ENCODE results near the gene PPP1R15A. TPM values are rescaled to one million over a fixed set of nuclear protein-coding genes. Genes with fewer than 3 reads are reported as not detected.
"Not testable (repeated sequence)": the region's sequence is repeated elsewhere in the genome, so short reads cannot be mapped to it uniquely, and the experiment has no call there.

The PPP1R15A gene
- total and polyA plus RNA-seq, 4 experiments from 2014 or later: 67.0 to 83.3 (median 74.7) TPM

GRCh38 chr19:48900477-48901406 is 28.5 kb downstream of the PPP1R15A start:
- H3K4me1 ChIP-seq (ENCODE audit: insufficient read depth, low read length): peaks cover 26% of the 10 kb centered on the region
- H3K27ac Mint-ChIP-seq: peak overlapping the region; percentile 88 to 97 (median 95)
- peak overlapping the region; percentile 81 for H3K27ac ChIP-seq (ENCODE audit: low read depth, low read length)
- intact Hi-C loops (cut with micrococcal nuclease): loop anchor here (1.0 to 10.0 kb wide), 4 partner anchors 25 to 64 kb away; partner anchors contain the start of genes DHDH and FTL
- peaks cover 10% of the 10 kb centered on the region for H3K36me3 ChIP-seq (ENCODE audit: insufficient read depth, low read length)
- no peaks in the 10 kb centered on the region for H3K27me3 ChIP-seq (ENCODE audit: insufficient read depth, low read length)
- ChIA-PET POLR2A (ENCODE audit: partially characterized antibody) (interaction anchor here (0.7 to 4.3 kb wide), 17 partner anchors 14 to 255 kb away, joined by 3 to 78 read pairs (median 4); partner anchors contain the start of genes BAX, CA11, FTL and GYS1), CTCF (ENCODE audit: partially characterized antibody) (interaction anchor here (1.2 to 3.1 kb wide), 6 partner anchors 15 to 92 kb away, joined by 3 to 17 read pairs (median 5); partner anchors contain the start of genes GYS1 and RUVBL2)
- H3K9me3 Mint-ChIP-seq: no peaks in the 10 kb centered on the region
- peak overlapping the region; percentile 73 to 85 for H3K4me3 ChIP-seq (ENCODE audit: low read length in 2 of 2)
- H3K36me3 Mint-ChIP-seq: peaks cover 18 to 28% of the 10 kb centered on the region in 2 donors
- peak; percentile 34 to 56 (median 43) for DNase-seq
- no peaks in the 10 kb centered on the region for H3K27me3 Mint-ChIP-seq
- peak overlapping the region; percentile 92 to 99 (median 98) for H3K4me3 Mint-ChIP-seq
- H3K9me3 ChIP-seq (ENCODE audit: control insufficient read depth in 1 of 2, low read length in 2 of 2): no peaks in the 10 kb centered on the region
- peaks cover 17 to 42% (median 28%) of the 10 kb centered on the region in 4 donors for H3K4me1 Mint-ChIP-seq

- peak in 1 of 5 donors; percentile 32 for DNase-seq
- not testable (repeated sequence) for H3K27ac ChIP-seq (ENCODE audit: low read depth, low read length); H3K9me3 ChIP-seq (ENCODE audit: control insufficient read depth in 1 of 2, low read length in 2 of 2); H3K27me3 ChIP-seq (ENCODE audit: insufficient read depth, low read length); H3K4me3 ChIP-seq (ENCODE audit: low read length in 2 of 2); H3K9me3 Mint-ChIP-seq; H3K27me3 Mint-ChIP-seq
- ChIA-PET CTCF (ENCODE audit: partially characterized antibody) (interaction anchor here (3.1 kb wide), 1 partner anchor 91 kb away, joined by 17 read pairs; the partner anchor contains the start of genes GYS1 and RUVBL2), POLR2A (ENCODE audit: partially characterized antibody) (interaction anchor here (4.1 to 4.3 kb wide), 2 partner anchors 28 to 64 kb away, joined by 29 to 78 read pairs; partner anchors contain the start of genes FTL and PPP1R15A)
- Mint-ChIP-seq H3K27ac (peak overlapping the region in 4 of 7 donors; percentile 0 to 19 (median 2)), H3K4me3 (peak overlapping the region in 3 of 8 donors; percentile 39 to 98 (median 46)), H3K4me1 (peaks cover 16 to 35% (median 25%) of the 10 kb centered on the region in 4 donors), H3K36me3 (peaks cover 22 to 36% of the 10 kb centered on the region in 2 donors)
- Histone ChIP-seq H3K36me3 (ENCODE audit: insufficient read depth, low read length) (peaks cover 16% of the 10 kb centered on the region), H3K4me1 (ENCODE audit: insufficient read depth, low read length) (peaks cover 25% of the 10 kb centered on the region)
- intact Hi-C loops (cut with micrococcal nuclease): loop anchor here (10.0 kb wide), 1 partner anchor 47 kb away; no protein-coding TSS in a partner anchor
Measured at GRCh38 chr19:48902291-48902690, 30.1 kb downstream of the PPP1R15A start.

DNA sequence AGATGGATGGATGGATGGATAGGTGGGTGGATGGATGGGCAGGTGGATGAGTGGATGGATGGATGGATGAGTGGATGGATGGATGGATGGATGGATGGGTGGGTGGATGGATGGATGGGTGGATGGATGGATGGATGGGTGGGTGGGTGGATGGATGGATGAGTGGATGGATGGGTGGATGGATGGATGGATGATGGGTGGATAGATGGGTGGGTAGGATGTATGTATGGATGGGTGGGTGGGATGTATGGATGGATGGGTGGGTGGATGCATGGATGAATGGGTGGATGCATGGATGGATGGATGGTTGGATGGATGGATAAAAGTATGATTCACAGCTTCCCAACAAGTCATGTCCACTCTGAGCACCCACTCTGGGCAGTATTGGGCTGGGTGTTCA is 31.6 kb downstream of the PPP1R15A start:
- intact Hi-C loops (cut with micrococcal nuclease): loop anchor here (10.0 kb wide), 1 partner anchor 49 kb away; no protein-coding TSS in a partner anchor
- peaks cover 34 to 49% of the 10 kb centered on the region in 2 donors for H3K36me3 Mint-ChIP-seq
- POLR2A ChIA-PET (ENCODE audit: partially characterized antibody): not testable (repeated sequence)

GRCh38 chr19:48905664-48906063 is 33.4 kb downstream of the PPP1R15A start:
- H3K4me3 Mint-ChIP-seq: no peak overlapping the region
- Histone ChIP-seq H3K4me1 (ENCODE audit: insufficient read depth, low read length) (peaks cover 19% of the 10 kb centered on the region), H3K27ac (ENCODE audit: low read depth, low read length) (no peak overlapping the region), H3K4me3 (ENCODE audit: low read length in 2 of 2) (no peak overlapping the region), H3K9me3 (ENCODE audit: control insufficient read depth in 1 of 2, low read length in 2 of 2) (no peaks in the 10 kb centered on the region), H3K27me3 (ENCODE audit: insufficient read depth, low read length) (no peaks in the 10 kb centered on the region), H3K36me3 (ENCODE audit: insufficient read depth, low read length) (peaks cover 23% of the 10 kb centered on the region)
- no peaks in the 10 kb centered on the region for H3K9me3 Mint-ChIP-seq
- no peaks in the 10 kb centered on the region for H3K27me3 Mint-ChIP-seq
- DNase-seq: peak in 1 of 5 donors; percentile 7
- intact Hi-C loops (cut with micrococcal nuclease): loop anchor here (10.0 kb wide), 1 partner anchor 51 kb away; no protein-coding TSS in a partner anchor
- H3K27ac Mint-ChIP-seq: no peak overlapping the region
- H3K4me1 Mint-ChIP-seq: peaks cover 10 to 21% (median 17%) of the 10 kb centered on the region in 4 donors
- POLR2A ChIA-PET (ENCODE audit: partially characterized antibody): interaction anchor here (1.0 to 1.5 kb wide), 2 partner anchors 62 to 111 kb away, joined by 3 to 4 read pairs; no protein-coding TSS in a partner anchor
- peaks cover 36 to 49% of the 10 kb centered on the region in 2 donors for H3K36me3 Mint-ChIP-seq
- CTCF ChIA-PET (ENCODE audit: partially characterized antibody): interaction anchor here (1.5 kb wide), 1 partner anchor 65 kb away, joined by 3 read pairs; no protein-coding TSS in a partner anchor

More for the DNA sequence above, 31.6 kb downstream of the PPP1R15A start:
- H3K9me3 Mint-ChIP-seq; H3K27me3 Mint-ChIP-seq; H3K4me3 ChIP-seq (ENCODE audit: low read length in 2 of 2); H3K27ac ChIP-seq (ENCODE audit: low read depth, low read length); DNase-seq; H3K9me3 ChIP-seq (ENCODE audit: control insufficient read depth in 1 of 2, low read length in 2 of 2); H3K27ac Mint-ChIP-seq; H3K27me3 ChIP-seq (ENCODE audit: insufficient read depth, low read length); CTCF ChIA-PET (ENCODE audit: partially characterized antibody); H3K4me3 Mint-ChIP-seq: not testable (repeated sequence)
- peaks cover 25% of the 10 kb centered on the region for H3K4me1 ChIP-seq (ENCODE audit: insufficient read depth, low read length)
- peaks cover 21% of the 10 kb centered on the region for H3K36me3 ChIP-seq (ENCODE audit: insufficient read depth, low read length)
- H3K4me1 Mint-ChIP-seq: peaks cover 16 to 35% (median 25%) of the 10 kb centered on the region in 4 donors

DNA sequence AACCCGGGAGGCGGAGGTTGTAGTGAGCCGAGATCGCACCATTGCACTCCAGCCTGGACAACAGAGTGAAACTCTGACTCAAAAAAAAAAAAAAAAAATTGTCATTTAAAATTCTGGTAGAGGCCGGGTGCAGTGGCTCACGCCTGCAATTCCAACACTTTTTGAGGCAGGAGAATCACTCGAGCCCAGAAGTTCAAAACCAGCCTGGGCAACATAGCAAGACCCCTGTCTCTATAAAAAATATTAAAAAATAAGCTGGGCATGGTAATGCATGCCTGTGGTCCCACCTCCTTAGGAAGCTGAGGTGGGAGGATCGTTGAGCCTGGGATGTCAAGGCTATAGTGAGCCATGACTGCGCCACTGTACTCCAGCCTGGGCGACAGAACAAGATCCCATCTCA is 34.1 kb downstream of the PPP1R15A start:
- peaks cover 29% of the 10 kb centered on the region for H3K36me3 ChIP-seq (ENCODE audit: insufficient read depth, low read length)
- CTCF ChIA-PET (ENCODE audit: partially characterized antibody): no interaction called here

DNA sequence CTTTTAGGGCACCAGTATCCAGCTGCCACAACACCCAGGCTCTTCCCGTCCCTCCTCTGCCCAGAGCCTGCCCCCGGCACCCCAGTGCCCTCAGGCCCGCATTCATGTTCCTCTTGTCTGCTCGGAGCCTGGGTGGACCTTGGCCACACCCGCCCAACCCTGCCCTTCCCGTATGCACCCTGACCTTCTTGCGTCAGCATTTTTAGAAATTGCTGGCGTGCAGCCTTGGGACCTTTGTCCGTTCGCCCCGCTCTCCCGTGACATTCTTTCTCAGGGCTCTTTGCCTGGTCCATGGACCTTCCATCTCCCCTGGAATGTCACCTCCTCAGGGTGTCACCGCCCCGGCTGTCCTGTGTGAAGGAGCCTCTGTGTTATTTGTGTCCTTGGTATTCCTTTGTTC is 35.5 kb downstream of the PPP1R15A start:
- H3K27me3 ChIP-seq (ENCODE audit: insufficient read depth, low read length): no peaks in the 10 kb centered on the region
- H3K9me3 ChIP-seq (ENCODE audit: control insufficient read depth in 1 of 2, low read length in 2 of 2): no peaks in the 10 kb centered on the region
- Mint-ChIP-seq H3K27ac (peak overlapping the region in 1 of 7 donors; percentile 25), H3K4me3 (no peak overlapping the region), H3K27me3 (no peaks in the 10 kb centered on the region), H3K36me3 (peaks cover 37 to 55% of the 10 kb centered on the region in 2 donors), H3K9me3 (no peaks in the 10 kb centered on the region), H3K4me1 (peaks cover 0 to 4% (median under 1%) of the 10 kb centered on the region in 4 donors)
- no peak overlapping the region for H3K4me3 ChIP-seq (ENCODE audit: low read length in 2 of 2)
- H3K36me3 ChIP-seq (ENCODE audit: insufficient read depth, low read length): peaks cover 40% of the 10 kb centered on the region
- ChIA-PET CTCF (ENCODE audit: partially characterized antibody) (no interaction called here), POLR2A (ENCODE audit: partially characterized antibody) (no interaction called here)
- H3K27ac ChIP-seq (ENCODE audit: low read depth, low read length): no peak overlapping the region
- no peak for DNase-seq
- H3K4me1 ChIP-seq (ENCODE audit: insufficient read depth, low read length): peaks cover under 1% of the 10 kb centered on the region
- intact Hi-C loops (cut with micrococcal nuclease): loop anchor here (10.0 kb wide), 1 partner anchor 53 kb away; no protein-coding TSS in a partner anchor

More for the DNA sequence above, 34.1 kb downstream of the PPP1R15A start:
- no peaks in the 10 kb centered on the region for H3K9me3 Mint-ChIP-seq
- H3K36me3 Mint-ChIP-seq: peaks cover 31 to 48% of the 10 kb centered on the region in 2 donors
- H3K27me3 Mint-ChIP-seq: no peaks in the 10 kb centered on the region
- no peak overlapping the region for H3K4me3 Mint-ChIP-seq
- intact Hi-C loops (cut with micrococcal nuclease): loop anchor here (10.0 kb wide), 1 partner anchor 52 kb away; no protein-coding TSS in a partner anchor
- H3K9me3 ChIP-seq (ENCODE audit: control insufficient read depth in 1 of 2, low read length in 2 of 2): no peaks in the 10 kb centered on the region
- H3K4me1 ChIP-seq (ENCODE audit: insufficient read depth, low read length): peaks cover 12% of the 10 kb centered on the region
- no peak overlapping the region for H3K27ac Mint-ChIP-seq
- no peaks in the 10 kb centered on the region for H3K27me3 ChIP-seq (ENCODE audit: insufficient read depth, low read length)
- POLR2A ChIA-PET (ENCODE audit: partially characterized antibody): interaction anchor here (0.9 to 1.0 kb wide), 2 partner anchors 27 to 61 kb away, joined by 3 to 4 read pairs; partner anchors contain the start of gene DHDH
- DNase-seq: peak in 1 of 5 donors; percentile 4
- peaks cover 5 to 14% (median 11%) of the 10 kb centered on the region in 4 donors for H3K4me1 Mint-ChIP-seq
- no peak overlapping the region for H3K27ac ChIP-seq (ENCODE audit: low read depth, low read length)
- no peak overlapping the region for H3K4me3 ChIP-seq (ENCODE audit: low read length in 2 of 2)
